Left hindlimb (tissue), 1 donor: Measurements from ENCODE around the gene FERD3L.

ENCODE experiments used
- DNase-seq: peaks from one replicate; pipeline ENCODE4 v3.0.0-alpha.2; 2018

The FERD3L gene

DNA sequence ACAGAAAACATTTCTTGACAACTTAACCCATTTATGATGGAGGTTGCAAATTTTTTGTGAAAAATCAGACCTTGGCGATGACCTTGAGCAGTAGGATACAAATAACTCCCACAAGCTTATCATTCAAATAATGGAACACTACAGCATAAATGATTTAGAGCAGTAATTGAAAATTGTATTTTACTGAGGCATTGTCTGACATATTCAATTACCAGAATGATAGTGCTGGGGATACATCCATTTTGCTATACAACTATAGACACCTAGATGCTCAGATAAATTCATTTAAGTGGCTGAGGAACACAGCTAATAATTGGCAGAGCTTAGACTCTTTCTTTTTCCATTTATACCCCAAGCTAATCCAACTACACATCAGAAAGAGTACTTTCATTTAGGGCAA, 46.7 kb downstream of the FERD3L start:
- no peak for DNase-seq

DNA sequence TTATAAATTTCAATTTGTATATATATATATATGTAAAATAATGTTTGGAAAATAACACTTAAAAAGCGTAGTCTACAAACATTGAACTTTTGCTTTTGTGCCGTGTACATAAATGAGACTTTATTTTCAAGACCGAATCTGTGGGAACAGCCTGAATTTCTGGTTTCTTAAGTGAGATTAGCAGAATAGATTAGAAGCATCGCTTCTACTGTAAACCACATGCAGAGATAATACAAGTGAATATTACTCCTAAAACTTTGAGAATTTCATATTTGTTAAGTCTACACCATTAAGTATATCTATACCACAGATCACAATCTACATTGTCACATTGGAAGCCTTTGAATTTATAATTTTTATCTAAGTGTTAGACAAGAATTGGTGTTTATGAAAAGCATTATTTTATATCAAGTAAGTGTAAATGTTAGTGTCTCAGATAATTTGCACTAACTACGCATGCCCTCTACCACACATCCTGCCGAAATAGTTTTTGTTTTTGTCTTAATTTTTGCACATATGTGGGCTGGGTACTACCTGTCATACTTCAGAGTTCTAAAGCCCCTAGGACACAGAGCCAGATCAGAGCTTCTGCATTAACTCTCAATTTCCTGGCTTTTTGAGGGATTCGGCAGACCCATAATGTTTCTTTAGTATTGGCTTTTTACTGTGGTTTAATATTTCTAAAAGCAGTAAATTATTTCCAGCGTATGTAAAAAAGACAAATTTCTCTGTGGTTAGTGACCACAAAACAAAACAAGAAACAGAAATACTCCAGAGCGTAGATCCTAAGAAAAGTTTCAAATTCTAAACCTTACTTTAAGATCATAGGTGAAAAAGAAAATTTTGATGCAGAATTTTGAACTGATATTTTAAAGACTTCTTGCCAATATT, 47.8 kb downstream of the FERD3L start:
- no peak for DNase-seq

- DNase-seq = no peak
These were observed 49.8 kb downstream of the FERD3L start for GRCh38 chr7:19095353-19095860.
